NCI-H2227 treated with DMSO at 0.1 percent for 48 hours (cell line): ENCODE measurements around the gene TNFRSF8.
"Not testable (repeated sequence)": the region's sequence is repeated elsewhere in the genome, so short reads cannot be mapped to it uniquely, and the experiment has no call there.

Source experiments
- DNase-seq: peaks from one replicate; lab custom pipeline; 2025; lab: John Stamatoyannopoulos, UW

Gene TNFRSF8

DNA sequence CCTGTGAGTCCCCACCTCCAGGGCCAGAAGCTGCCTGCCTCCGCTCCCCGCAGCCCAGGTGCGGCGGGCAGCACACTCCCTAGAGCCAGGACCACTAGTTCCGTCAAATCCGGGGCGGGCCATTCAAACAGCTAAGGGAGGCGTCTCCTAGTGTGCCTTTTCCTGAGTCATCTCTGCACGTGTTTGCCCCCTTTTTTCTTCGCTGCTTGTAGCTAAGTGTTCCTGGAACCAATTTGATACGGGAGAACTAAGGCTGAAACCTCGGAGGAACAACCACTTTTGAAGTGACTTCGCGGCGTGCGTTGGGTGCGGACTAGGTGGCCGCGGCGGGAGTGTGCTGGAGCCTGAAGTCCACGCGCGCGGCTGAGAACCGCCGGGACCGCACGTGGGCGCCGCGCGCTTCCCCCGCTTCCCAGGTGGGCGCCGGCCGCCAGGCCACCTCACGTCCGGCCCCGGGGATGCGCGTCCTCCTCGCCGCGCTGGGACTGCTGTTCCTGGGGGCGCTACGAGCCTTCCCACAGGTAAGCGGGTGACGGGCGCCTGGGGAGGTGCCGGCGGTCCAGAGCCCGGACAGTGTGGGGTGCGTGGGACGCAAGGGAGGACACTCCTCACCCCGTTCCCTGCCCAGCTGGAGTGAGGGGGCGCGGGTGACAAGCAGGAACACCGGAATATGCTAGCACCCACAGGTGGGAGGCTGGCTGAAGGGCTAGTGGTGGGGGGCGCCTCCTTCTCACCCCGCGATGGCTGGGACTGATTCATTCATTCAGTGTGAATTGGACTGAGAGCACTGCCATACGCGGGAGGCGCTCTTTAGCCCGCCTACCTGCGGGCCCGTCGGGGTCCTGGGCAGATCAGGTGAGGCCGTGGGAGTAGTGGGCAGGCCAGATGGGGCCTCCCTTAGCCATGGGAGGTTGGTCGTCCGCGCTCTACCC is at the start of gene TNFRSF8:
Gene TNFRSF8 (plus strand): TSS at position 163 of the 932 bp plus-strand sequence. CDS start 296 bp downstream, at position 459.
- DNase-seq = no peak

DNA sequence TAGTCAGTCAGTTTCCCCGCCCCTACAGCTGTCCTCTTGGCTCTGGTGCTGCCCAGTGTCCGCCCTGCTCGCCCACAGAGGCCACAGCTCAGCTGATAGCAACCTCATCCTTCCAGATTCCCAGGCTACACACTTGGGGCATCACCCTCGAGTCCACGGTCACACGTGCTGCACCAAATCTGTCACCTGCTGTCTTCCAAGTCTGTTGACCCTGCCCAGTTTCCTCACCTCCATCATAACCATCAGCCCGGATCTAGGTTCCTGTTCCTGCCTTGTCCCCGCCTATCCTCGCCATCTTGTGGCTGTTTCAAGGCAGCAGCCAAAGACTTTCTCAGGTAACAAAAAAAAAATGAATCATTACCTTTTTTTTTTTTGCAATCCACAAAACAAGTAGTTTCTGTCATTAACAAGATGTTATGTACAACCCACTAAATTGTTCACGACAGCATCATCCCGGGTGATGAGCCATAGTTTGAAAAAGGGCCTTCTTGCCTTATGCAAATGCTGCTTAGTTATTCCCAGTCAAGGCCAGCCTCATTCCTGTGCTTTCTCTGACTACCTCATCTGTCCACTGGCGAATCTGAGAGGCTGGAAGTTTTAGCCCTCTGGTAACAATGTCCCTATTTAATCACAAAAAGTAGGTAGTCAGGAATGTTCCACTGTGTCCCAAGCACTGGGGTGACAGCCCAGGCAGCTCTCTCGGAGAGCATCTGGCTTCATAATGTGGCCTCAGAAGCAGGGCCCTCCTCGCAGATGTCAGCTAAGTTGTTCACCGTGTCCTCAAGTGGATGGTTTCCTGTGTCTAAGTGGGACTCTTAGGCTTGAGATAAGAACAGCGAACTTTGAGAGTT is 48.7 kb upstream of the TNFRSF8 start:
- DNase-seq = no peak

DNA sequence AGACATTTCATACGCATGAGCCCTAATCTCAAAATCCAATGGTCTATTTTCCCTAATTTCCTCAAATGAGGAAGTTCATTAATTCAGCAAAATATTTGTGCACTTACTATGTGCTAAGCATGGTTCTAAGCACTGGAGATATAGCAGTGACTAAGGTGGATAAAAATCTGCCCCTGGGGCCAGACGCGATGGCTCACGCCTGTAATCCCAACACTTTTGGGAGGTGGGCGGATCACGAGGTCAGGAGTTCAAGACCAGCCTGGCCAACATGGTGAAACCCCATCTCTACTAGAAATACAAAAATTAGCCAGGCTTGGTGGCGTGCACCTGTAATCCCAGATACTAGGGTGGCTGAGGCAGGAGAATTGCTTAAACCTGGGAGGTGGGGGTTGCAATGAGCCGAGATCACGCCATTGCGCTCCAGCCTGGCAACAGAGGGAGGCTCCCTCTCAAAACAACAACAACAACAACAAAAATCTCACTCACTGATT is 48.1 kb upstream of the TNFRSF8 start:
- no peak for DNase-seq

DNA sequence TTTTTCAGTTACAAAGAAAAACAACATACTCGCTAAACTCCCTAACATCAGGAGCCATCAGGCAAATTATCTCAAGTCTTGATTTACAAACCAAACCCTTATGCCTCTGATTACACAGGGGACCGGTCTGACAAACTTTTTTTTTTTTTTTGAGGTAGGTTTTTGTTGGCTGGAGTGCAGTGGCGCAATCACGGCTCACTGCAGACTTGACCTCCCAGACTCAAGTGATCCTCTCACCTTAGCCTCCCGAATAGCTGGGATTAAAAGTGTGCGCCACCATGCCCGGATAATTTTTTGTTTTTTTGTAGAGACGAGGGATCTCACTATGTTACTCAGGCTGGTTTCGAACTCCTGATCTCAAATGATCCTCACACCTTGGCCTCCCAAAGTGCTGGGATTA is 47.6 kb upstream of the TNFRSF8 start:
- DNase-seq = no peak

DNA sequence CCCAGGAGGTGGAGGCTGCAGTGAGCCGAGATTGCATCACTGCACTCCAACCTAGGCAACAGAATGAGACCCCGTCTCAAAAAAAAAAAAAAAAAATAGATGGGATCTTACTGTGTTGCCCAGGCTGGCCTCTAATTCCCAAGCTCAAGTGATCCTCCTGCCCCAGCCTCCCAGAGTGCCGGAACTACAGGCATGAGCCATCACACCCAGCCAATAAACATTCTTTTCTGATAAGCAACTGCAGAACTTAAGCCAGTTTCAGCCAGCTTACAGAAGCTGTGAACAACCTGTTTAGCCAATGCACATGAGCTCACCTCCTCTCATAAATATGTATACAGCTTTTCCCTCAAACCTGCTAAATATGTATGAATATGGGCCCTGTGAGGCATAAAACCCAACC is 46.9 kb upstream of the TNFRSF8 start:
- DNase-seq = no peak

DNA sequence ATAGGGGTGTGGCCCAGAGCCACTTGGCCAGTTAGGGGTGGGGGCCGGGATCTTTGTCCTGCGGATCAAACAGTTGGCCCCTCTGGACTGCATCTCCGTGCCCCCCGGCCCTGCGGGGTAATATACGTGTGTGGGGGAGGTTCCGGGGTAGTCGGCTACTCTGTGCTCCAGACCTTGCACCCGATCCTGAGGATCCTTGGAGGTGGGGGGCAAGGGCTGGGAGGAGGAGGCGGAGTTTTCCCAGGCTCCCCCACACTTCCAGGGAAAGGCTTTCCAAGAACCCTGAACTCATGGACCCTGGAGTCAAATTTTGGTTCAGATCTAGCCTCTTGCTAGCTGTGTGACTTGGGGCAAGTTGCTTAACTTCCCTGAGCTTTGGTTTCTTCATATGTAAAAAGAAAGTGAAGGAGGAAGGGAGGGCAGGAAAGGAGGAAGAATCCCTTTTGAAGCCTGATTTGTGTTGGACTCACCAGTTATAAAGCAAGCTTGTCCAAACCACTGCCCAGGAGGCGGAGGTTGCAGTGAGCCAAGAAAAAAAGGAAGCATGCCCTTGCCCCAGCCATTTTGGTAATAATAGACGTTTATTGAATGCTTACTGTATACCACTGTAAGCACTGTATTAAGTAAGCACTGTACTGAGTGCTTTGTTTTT is 43.1 kb upstream of the TNFRSF8 start:
- DNase-seq = no peak

DNA sequence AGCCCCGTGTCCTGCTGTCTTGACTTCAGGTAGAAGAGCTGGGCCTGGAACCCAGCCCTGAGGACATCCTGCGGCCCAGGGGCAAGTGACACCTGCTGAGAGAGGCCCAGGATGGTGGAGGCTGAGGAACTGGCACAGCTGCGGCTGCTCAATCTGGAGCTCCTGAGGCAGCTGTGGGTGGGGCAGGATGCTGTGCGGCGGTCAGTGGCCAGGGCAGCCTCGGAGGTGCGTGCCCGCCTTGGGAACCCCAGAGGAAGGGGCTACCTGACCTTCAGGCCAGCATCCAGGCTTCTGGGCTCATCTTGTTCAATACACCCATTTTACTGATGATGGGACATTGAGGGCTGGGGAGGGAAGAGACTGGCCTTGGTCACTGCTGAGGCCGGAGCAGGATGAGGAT is 41.5 kb upstream of the TNFRSF8 start:
- no peak for DNase-seq

DNA sequence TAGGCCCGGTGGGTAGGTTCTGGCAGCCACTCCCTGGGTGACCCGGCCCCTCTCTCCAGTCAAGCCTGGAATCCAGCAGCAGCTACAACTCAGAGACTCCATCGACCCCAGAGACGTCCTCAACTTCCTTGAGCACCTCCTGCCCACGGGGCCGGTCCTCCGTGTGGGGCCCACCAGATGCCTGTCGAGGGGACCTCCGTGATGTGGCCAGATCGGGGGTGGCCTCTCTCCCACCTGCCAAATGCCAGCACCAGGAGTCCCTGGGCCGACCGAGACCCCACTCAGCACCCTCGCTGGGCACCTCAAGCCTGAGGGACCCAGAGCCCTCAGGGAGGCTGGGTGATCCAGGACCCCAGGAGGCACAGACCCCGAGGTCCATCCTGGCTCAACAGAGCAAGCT is 41.1 kb upstream of the TNFRSF8 start:
- DNase-seq = no peak

DNA sequence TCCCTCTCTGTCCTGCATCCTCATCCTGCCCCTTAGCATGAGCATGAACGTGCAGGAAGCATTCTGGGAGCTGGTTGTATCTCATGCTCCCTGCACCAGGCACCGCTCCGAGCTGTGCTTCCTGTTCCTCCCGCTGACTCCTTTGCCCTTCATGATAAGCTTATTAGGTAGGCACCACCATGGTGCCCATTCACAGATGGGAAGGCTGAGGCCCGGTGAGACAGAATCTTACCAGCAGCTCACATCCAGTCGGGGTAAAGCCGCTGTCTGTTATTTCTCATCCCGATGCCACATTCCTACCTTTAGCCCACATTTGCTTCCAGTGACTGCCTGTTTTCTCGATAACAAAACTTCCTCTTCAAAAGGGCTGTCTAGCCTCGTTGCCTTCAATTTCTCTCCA is 36.5 kb upstream of the TNFRSF8 start:
- no peak for DNase-seq

DNA sequence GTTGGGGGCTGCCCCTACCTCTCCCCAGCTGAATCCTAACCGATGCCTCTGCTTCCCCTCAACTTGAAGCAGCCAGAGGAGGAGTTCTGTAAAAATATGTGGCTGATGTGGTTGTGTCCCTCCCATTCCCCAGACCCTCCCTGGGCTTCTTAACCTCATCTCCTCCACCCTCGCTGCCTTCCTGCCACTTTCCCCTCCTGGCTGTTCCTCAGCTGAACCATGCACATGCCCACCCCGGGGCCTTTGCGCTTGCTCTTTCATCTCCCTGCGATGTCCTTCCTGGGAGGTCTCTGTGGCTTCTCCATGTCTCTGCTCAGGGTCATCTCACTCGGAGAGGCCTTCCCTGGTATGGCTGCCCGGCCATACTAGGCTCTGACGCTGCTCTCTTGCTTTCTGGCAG is 34.9 kb upstream of the TNFRSF8 start:
- DNase-seq = no peak

DNA sequence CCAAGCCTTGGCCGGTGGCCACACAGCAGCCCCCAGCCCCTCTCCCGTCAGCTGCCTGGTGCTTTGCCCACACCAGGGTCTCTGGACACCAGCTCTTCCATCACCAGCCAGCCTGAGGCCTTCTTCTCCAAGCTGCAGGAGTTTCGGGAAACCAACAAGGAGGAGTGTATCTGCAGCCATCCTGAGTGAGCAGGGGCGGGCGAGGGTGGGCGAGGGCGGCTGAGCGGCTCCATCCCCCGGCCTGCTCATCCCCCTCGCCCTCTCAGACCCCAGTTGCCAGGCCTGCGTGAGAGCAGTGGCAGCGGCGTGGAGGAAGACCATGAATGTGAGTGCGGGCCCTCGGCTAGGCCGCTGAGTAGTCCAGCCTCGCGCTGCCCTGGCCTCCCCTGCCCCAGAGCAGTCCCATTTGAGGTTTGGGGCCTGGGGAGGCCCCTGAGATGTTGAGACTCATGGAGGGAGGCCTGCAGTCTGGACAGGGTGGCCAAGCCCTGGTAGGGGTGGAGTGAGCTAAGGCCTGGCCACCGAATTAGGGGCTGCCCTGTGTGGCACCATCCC is 34.1 kb upstream of the TNFRSF8 start:
- no peak for DNase-seq

DNA sequence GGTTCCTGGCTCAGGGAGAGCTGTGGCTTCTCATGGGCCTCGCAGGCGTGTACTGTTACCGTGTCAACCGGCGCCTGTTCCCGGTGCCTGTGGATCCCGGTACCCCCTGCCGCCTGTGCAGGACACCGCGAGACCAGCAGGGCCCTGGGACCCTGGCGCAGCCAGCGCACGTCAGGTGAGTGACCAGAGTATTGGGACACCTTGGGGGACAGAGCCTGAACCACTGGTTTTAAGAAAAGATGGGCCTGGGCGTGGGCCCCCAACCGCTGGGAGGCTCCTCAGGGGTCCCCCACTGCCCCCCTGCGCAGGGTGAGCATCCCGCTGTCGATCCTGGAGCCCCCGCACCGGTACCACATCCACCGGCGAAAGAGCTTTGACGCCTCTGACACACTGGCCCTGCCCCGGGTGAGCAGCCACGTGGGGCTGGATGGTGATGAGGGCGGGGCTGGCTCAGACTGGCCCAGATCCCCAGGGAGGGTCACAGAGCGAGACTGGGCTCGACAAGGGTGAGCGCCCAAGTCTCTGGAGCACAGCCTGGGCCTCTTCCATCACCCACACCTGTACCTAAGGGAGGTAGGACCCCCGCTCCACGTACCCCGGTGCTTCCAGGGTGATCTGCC is 33.3 kb upstream of the TNFRSF8 start:
- no peak for DNase-seq

DNA sequence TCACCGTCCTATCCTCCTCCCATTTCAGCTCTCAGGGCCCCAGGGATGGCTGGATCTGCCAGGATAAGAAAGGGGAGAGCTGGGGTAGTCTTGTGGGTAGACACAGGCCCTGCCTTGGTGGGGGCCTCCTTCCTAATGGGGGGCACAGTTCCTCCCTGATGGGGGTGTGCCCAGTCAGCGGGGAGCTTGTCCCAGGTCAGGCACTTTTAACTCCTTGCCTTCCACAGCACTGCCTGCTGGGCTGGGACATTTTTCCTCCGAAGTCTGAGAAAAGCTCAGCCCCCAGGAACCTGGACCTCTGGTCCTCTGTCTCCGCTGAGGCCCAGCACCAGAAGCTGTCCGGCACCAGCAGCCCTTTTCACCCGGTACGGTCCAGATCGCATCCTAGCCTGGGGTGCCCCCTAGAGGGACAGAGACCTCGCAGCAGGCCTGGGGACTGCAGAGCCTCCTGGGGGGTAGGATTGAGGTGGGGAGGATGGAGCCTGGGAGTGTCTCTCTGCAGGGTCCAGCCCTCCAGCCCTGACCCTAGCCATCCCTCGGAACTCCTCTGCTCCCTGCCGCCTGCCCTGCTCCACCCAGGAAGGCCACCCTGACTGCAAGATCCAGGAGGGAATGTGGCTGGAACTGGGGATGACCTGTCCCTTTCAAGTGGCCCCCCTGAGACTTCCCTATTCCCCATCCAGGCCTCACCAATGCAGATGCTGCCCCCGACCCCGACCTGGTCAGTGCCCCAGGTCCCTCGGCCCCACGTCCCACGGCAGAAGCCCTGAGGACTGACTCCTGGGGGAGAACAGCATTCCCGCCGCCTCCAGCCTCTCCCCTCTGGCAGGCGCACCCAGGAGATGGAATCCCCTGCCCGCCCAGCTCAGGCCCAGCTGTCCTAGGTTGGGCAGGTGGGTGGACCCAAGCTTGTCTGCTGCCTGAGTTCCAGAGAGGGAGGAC is 31.8 kb upstream of the TNFRSF8 start:
- DNase-seq = no peak

DNA sequence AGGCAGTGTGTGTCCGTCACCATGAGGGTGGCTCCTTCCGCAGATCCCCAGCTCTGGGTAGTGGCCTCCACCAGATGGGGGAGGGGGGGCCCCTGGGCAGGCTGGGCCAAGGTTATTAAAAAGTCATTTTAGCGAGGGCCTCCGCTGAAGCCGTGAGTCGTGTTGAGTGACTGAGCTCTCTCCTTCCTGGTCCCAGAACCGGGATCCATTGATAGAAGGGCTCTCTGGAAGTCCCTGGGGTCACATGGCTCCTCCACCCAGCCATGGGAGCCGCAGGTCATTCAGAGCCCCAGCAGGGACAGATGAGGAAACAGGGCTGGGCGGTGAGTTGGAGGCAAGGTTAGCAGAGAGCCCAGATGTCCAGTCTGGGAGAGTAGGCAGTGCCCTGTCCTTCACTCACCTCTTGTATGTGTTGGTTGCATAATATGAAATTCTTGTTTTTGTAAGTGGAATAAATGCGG is 30.9 kb upstream of the TNFRSF8 start:
- no peak for DNase-seq

DNA sequence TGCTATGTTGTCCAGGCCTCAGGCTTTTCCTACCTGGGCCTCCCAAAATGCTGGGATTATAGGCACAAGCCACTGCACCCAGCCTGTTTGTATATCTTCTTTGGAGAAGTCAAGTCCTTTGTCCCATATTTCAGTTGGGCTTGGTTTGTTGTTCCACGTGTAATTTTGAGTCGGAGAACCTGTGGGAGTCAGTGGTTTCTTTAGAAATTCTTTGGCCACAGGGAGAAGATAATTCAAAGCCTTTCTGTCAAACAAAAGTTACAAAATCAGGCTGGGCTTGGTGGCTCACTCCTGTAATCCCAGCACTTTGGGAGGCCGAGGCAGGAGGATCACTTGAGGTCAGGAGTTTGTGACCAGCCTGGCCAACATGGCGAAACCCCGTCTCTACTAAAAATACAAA is 29.7 kb upstream of the TNFRSF8 start:
- not testable (repeated sequence) for DNase-seq

DNA sequence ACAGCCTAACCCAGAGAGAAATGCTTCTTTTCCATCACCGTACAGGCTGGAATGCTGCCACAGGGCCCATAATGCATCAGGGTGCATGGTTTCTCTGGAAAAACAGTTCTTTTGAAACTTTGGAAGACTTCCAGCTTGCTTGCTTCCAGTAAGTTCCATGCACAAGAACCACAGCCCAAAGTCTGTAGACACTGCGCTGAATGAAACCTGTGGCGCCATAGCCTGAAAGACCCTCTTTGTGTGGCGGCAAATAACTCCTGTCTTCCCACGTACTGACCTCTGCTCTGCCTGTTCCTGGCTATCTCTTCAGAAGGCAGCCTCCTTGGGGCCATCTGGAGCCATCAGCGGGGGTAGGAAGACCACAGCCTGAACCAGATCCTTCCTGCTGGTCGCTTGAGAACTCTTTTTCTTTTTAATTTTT is 28.7 kb upstream of the TNFRSF8 start:
- DNase-seq = no peak

DNA sequence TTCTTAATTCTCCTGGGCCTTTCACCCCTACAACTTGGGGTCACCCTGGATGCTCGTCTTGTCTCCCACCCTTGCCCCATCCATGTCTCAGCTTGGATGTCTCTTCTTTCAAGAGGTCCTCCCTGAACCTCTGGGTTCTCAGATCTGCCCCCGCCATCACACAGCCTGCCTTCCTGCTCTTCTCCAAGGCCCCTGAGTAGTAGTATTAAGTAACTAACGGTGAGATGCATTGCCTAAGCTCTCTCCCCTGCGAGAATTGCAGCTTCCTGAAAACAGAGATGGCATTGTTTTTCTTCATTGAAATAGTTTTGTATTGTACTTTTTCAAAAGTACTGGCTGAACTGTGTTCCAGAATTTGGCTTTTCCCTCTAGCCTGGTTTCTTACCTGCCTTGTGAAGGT is 27.8 kb upstream of the TNFRSF8 start:
- DNase-seq = no peak

DNA sequence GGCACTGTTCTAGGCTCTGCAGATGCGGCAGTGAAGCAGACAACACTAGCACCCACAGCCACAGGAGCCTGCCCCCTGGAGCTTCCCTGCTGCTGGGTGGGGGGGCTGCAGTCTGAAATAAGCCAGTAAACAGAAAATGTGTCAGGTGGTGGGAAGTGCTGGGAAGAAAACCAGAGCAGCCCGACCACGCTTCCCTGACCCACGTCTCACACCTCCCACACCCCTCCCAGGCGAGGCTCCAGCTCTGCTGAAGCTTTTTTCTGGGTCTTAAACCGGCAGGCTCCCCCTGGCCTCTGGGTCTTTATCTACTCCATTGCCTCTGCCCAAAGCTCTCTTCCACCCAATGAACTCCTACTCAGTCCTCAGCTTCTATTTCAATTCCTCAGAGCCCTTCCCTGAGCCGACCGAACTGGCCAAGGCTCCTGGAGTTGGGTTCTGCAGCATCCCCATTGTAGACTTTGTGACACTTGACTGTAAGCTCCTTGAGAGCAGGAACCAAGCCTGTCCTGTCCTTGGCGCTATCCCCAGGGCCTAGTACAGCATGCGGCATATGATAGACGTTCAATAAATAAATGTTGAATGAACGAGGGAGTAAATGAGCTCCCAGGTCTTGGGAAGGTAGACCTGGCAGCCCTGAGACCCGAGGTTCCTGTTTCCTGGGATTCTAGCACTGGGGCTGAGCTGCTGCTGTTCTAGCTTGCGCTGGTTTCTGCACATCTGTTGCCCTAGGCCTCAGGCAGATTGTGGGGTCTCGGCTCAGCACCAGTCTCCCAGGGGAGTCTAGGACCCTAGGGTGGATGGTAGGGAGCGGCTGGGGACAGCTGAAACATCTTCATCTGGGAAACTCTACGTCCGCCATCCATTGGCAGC is 25.4 kb upstream of the TNFRSF8 start:
- DNase-seq = no peak
